Activated CD8-positive, alpha-beta memory T cell treated with anti-CD3 and anti-CD28 coated beads, Interleukin-2, amount 50 U/mL, for 48 hours (primary cell): ENCODE data around the gene NEK6.
A peak's percentile ranks its signal among the peaks of the same experiment; 100 is the strongest.
"Not testable (repeated sequence)": the region's sequence is repeated elsewhere in the genome, so short reads cannot be mapped to it uniquely, and the experiment has no call there.

Experiments used
- DNase-seq: peaks from one replicate; pipeline ENCODE4 v3.0.0-alpha.2; 2020

Gene NEK6

GRCh38 chr9:124231095-124231737 lies 26.5 kb upstream of the NEK6 start:
- no peak for DNase-seq

DNA sequence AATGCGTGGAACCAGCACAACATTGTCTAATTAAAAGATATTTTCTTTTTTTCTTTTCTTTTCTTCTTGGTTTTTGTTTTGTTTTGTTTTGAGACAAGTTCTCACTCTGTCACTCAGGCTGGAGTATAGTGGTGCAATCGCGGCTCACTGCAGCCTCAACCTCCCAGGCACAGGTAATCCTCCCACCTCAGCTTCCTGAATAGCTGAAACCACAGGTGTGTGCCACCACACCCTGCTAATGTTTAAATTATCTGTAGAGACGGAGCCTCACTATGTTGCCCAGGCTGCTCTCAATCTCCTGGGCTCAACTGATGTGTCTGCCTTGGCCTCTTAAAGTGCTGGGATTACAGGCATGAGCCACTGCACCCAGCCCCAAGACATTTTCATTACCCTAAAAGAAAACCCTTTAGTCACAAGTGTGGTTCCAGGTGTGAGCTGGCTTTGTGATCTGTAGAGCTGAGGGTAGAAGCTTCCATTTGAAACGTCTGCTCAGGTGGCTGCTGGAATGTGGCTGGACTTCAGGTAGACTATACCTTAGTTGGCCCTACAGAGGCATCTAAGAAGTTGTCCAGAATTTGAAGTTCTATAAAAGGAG lies 19.1 kb upstream of the NEK6 start:
- no peak for DNase-seq

DNA sequence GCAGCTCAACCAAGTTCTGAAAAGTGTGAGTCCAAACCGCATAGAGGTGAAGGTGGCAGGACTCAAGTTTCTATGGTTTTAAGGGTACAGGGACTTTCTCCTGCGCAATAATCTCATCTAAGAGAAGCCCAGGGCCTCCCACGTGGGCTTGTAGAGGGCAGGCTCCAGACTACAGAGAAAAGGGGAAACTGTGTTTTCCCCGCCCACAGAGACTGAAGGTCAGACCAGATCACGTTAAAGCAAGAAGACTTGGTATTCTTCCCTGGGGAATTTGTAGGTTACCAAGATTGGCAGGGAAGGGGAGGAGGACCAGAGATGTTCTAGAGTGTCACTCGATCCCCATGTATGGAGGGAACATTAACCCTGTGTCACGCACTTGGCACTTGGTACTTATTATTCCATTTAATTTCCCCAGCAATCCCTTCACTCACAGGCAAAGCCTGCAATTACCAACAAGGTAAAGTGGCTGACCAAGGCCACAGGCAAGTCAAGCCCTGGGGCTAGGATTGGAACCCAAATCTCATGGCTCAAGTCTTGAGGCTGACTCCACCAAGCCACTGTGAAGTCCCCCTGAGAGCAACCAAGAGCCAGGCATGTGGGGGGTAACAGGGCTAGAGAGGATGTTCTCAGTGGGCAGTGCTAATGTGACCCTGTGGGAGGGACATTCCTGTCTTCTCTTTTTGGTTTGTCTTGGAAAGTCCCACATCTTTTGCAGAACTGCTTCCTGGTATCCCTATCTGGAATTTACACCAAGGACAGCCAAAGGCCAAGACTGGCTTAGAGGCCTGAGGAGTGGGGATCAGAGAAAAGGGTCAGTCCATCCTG lies 18.3 kb upstream of the NEK6 start:
- no peak for DNase-seq

DNA sequence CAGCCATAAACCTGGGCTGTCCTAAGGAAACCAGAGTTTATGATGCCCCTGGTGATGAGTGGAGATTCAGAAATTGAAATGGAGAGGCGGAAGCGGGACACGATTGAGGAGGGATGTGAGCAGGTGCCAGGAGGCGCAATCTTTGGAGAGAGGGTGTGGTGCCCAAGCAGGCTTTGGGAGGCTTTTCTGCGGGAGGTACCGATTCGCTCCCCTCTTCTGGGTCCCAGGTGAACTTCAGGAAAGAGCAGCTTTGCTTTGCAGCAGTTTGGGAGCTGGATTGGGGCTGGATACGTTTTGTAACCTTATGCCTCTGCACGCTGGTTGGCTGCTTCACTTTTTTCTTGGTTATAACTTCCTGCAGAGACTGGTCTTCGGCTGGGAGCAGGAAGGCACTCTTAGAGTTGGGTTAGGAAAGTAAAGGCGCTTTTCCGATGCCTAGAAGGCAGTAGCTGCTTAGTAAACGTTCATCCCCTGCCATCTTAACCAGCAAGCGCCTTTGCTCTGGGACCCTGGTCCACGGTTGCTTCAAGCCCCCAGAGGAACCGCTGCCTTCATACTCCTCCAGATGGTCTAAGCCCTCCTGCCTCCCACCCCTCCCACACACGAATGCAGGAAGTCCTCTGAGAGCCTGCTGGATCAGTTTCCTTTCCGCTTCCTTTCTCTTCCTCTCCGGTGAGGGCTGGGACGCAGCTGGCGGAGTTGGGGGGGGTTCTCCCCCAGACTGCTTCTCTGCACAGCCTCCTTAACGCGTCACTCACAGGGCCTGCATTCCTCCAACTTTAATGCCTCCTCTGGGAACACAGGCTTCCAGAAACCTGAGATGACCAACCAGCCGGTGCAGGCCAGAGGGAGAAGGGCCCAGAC lies 15.2 kb upstream of the NEK6 start:
- no peak for DNase-seq

DNA sequence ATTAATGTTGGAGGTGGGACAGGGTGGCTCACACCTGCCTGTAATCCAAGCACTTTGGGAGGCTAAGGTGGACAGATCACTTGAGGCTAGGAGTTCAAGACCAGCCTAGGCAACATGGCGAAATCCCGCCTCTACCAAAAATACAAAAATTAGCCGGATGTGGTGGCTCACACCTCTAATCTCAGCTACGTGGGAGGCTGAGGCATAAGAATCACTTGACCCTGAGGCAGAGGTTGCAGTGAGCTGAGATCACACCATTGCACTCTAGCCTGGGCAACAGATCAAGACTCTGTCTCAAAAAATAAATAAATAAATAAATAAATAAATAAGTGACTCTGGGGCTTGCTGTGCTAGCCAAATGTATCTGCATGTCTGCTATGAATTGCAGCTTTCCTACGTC lies 10.4 kb upstream of the NEK6 start:
- DNase-seq, result not testable (repeated sequence)

DNA sequence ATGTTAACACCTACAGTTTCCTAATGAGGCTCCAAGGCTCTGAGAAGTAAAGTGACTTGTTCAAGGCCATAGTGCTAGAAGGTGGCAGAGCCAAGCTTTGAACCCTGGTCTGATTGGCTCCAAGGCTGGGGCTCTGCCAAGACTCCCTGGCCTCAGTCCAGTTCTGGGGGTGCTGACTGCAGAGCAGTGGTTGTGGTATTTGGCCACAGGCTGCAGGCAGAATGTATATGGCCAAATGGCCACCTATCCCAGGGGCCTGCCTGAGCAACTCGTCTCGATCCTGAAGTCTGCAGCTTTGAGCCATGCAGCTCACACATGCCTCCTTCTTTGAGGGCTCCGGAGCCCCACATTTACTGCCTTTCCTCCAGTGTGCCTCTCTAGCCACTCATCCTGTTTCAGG lies 9.7 kb upstream of the NEK6 start:
- no peak for DNase-seq

GRCh38 chr9:124248960-124249359 lies 8.8 kb upstream of the NEK6 start:
- no peak for DNase-seq

DNA sequence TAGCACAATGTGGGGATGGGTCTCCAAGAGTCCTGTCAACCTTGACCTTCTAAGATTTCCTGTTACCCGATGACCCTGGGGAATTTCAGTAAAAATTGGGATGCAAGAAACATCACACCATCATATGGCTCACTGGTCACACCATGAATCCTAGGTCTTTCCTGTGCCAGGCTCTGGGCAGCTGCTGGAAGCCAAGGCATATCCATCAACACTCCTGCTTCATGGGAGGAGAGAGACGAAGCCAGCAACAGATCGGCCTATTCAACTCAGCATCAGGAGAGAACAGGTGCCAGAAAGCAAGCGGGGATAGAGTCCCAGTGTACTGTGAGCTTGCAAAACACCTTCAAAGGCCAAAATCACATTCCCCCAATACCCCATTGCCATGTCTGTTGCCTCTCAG lies 6.5 kb upstream of the NEK6 start:
- no peak for DNase-seq

DNA sequence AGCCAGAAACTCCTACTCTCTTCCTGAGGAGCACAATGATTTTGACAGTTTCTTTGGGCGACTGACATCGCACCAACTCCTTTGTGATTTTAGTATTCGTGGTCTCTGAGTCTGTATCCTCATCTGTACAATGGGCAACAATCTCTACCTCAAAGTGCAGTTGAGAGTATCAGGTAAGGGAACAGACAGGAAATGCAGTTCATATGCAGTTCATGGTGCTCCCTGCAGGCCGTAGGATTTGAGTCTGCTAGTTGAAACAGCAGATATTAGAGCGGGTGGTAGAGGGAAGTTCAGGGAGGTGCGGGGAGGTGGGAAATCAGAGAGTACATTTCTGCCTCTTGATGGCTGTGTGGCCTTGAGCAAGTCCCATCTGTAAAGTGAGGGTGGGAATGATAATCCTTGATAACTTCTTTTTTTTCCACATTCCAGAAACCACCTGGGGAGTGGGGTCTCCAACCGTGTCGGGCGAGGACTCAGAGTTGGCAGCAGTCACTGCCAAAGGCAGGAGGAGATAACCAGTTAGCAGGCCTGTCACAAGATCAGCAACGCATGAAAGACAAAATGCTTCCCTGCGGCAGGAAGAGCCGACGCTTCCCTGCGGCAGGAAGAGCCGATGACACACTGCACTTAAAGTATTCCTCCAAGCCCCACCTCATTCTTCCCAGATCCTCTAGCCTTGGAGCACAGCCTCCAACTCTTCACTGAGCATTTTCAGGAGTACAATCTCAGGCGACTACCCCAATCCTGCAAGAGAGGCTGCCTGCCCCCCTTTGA lies 6.0 kb upstream of the NEK6 start:
- no peak for DNase-seq

DNA sequence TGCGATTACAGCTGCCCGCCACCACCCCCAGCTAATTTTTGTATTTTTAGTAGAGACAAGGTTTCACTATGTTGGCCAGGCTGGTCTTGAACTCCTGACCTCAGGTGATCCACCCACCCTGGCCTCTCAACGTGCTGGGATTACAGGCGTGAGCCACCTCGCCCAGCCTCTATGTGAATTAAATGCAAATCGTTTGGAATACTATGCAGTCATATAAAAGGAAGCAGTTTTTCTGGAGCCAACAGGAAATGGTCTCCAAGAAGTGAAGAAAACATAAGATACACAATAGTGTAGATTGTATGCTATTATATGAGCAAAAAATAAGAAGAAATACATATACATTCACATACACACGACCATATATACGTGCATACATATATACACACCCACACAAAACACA lies 4.9 kb upstream of the NEK6 start:
- DNase-seq, result not testable (repeated sequence)

GRCh38 chr9:124254261-124254682 lies 3.5 kb upstream of the NEK6 start:
- peak; percentile 68 for DNase-seq

GRCh38 chr9:124255222-124255621 lies 2.5 kb upstream of the NEK6 start:
- DNase-seq, result no peak

GRCh38 chr9:124256517-124257069 lies 1.2 kb upstream of the NEK6 start:
- no peak for DNase-seq

- no peak for DNase-seq
Measured at GRCh38 chr9:124257070-124257843, 492 bp upstream of the NEK6 start.

GRCh38 chr9:124258607-124259157 lies 933 bp downstream of the NEK6 start:
- no peak for DNase-seq

GRCh38 chr9:124259158-124259808 lies 1.5 kb downstream of the NEK6 start:
- no peak for DNase-seq

DNA sequence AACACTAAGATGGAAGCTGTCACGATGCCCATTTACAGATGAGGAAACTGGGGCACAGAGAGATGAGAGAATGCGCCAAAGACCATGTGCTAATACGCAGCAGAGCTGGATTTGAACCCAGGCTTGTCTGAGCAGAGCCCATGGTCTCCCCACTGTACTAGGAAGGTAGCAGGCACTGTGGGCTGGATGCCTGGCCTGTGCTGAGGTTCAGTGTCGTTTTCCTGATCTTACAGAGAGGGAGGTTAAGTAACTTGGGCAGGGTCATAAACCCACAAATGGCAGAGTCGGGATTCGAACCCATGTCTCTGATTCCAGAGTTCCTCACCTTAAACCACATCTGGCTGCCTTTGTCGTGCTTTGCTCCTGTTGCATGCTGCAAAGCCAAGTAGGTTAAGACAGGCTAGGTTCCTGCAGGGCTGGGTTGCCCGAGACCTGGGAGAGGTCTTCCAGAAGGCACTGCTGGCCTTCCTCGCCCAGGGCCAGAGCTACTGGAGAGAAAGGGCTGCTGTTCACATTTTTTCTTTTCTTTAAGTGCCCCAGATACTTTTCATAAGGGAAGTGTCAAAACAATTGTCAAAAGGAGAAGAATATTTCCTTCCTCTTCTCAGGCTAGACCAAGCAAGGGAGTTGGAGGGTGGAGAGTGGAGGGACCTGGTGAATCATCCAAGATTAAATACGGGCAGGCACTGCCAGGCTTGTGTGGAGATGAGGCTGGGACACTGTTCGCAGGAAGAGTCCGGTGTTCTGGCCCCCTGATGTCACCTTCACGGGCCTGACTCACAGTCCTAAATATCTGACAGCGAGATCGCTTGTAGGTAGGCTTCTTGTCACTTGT lies 3.2 kb downstream of the NEK6 start:
- DNase-seq, result no peak

- DNase-seq, result no peak
Measured at GRCh38 chr9:124261736-124262648, 4.2 kb downstream of the NEK6 start.
